Measurements from ENCODE around the gene BPIFB3. TPM values are rescaled to one million over a fixed set of nuclear protein-coding genes. Genes with fewer than 3 reads are reported as not detected.
"Not testable (repeated sequence)": the region's sequence is repeated elsewhere in the genome, so short reads cannot be mapped to it uniquely, and the experiment has no call there.

The BPIFB3 gene
- total RNA-seq, 2 donors from 2014 or later: not detected

DNA sequence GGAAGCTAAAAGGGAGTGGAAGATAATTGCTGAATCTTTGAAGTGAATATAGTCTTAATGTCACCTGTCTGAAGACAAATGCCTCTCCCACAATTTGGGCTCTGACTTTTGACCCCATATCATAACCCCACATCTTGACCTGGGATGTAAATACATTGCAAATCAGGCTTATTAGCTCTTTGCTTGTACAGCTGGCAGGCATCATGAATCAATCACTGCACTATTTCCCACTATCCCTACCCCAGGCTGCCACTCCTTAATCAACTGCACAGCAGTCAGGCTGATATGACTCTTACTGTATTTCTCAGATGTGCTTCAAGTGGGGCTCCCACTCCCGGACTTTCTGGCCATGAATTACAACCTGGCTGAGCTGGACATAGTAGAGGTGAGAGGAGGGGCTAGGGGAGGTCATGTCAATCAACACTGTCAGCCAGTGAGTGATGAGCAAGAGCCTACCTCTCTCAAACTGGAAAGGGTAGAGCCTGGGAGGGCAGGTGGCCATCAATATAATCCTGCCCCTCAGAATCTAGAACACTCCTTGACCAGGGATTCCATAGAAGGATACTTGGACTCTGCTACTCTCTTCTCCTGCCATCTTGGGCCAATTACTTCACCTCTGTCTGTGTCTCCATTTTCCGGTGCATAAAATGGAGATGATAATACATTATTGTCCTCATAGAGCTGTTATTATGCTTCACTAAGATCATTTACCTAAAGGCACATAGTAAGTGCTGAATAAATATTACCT, 10.5 kb upstream of the BPIFB3 start:
- no peak for ATAC-seq
- Histone ChIP-seq H3K9me3 (peaks cover 0 to 8% (median 0%) of the 10 kb centered on the region in 3 donors), H3K27me3 (no peaks in the 10 kb centered on the region), H3K27ac (no peak overlapping the region), H3K4me3 (no peak overlapping the region), H3K4me1 (no peaks in the 10 kb centered on the region), H3K36me3 (replicated peaks in 1 of 2; ENCODE audit: insufficient read depth in 1 of 2, low read depth in 2 of 2) (no peaks in the 10 kb centered on the region)
- TF ChIP-seq POLR2A (IDR thresholded peaks at IDR 0.05): no peak
- TF ChIP-seq, protein P1, sequence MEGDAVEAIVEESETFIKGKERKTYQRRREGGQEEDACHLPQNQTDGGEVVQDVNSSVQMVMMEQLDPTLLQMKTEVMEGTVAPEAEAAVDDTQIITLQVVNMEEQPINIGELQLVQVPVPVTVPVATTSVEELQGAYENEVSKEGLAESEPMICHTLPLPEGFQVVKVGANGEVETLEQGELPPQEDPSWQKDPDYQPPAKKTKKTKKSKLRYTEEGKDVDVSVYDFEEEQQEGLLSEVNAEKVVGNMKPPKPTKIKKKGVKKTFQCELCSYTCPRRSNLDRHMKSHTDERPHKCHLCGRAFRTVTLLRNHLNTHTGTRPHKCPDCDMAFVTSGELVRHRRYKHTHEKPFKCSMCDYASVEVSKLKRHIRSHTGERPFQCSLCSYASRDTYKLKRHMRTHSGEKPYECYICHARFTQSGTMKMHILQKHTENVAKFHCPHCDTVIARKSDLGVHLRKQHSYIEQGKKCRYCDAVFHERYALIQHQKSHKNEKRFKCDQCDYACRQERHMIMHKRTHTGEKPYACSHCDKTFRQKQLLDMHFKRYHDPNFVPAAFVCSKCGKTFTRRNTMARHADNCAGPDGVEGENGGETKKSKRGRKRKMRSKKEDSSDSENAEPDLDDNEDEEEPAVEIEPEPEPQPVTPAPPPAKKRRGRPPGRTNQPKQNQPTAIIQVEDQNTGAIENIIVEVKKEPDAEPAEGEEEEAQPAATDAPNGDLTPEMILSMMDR (IDR thresholded peaks at IDR 0.05): no peak
- intact Hi-C loops (cut with DNase I): no loop called here
- DNase-seq: no peak
- 63 to 65% methylated on average over 2 of the region's 2 CpGs for WGBS, 2 donors

DNA sequence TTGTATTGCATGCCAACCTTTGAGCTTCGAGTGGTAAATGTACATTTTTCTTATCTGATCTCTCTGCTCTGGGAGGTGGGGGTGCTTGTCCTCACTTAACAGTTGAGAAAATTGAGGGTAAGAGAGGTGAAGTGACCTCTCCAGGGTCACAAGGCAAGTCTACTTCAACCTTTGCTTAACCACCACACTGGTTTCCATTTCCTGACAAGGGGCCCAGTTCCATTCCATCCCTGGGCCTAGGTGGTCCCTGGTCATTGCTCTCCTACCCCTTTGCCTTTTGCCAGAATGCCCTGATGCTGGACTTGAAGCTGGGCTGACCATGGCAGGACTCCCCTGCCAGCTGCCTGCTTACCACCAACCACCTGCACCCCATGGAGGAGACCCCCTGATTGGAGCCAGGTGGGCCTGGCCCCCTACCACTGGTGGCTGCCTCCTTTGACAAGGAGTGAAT, 9.9 kb upstream of the BPIFB3 start:
- 14 to 19% methylated on average over 1 of the region's 1 CpG for WGBS, 2 donors
- intact Hi-C loops (cut with DNase I): no loop called here

GRCh38 chr20:33045129-33045721, 8.5 kb upstream of the BPIFB3 start:
- H3K27me3 ChIP-seq; H3K27ac ChIP-seq; H3K4me1 ChIP-seq; H3K36me3 ChIP-seq (replicated peaks in 1 of 2; ENCODE audit: insufficient read depth in 1 of 2, low read depth in 2 of 2); DNase-seq; H3K4me3 ChIP-seq; H3K9me3 ChIP-seq; ATAC-seq; intact Hi-C loops (cut with DNase I): not testable (repeated sequence)
- WGBS, 2 donors: 67 to 82% methylated on average over 15 of the region's 15 CpGs

More for the DNA sequence above, 9.9 kb upstream of the BPIFB3 start:
- no peaks in the 10 kb centered on the region for H3K4me1 ChIP-seq
- ATAC-seq (no peak), DNase-seq (no peak)
- H3K9me3 ChIP-seq: peaks cover 0 to 8% (median 0%) of the 10 kb centered on the region in 3 donors
- TF ChIP-seq, protein P1 (IDR thresholded peaks at IDR 0.05): no peak
- no peak for TF ChIP-seq POLR2A (IDR thresholded peaks at IDR 0.05)
- H3K36me3 ChIP-seq (replicated peaks in 1 of 2; ENCODE audit: insufficient read depth in 1 of 2, low read depth in 2 of 2): no peaks in the 10 kb centered on the region
- H3K27ac ChIP-seq: no peak overlapping the region
- H3K4me3 ChIP-seq: no peak overlapping the region
- no peaks in the 10 kb centered on the region for H3K27me3 ChIP-seq

- no peak overlapping the region for H3K27ac ChIP-seq
- no peaks in the 10 kb centered on the region for H3K36me3 ChIP-seq (replicated peaks in 1 of 2; ENCODE audit: insufficient read depth in 1 of 2, low read depth in 2 of 2)
- no peaks in the 10 kb centered on the region for H3K4me1 ChIP-seq
- 46 to 52% methylated on average over 3 of the region's 3 CpGs for WGBS, 2 donors
- DNase-seq (no peak), ATAC-seq (no peak)
- no peak overlapping the region for H3K4me3 ChIP-seq
- peaks cover 0 to 8% (median 0%) of the 10 kb centered on the region in 3 donors for H3K9me3 ChIP-seq
- intact Hi-C loops (cut with DNase I): no loop called here
- no peaks in the 10 kb centered on the region for H3K27me3 ChIP-seq
- no peak for TF ChIP-seq POLR2A (IDR thresholded peaks at IDR 0.05)
- TF ChIP-seq, protein P1 (IDR thresholded peaks at IDR 0.05): no peak
These were observed 7.3 kb upstream of the BPIFB3 start for GRCh38 chr20:33046412-33046811.

- Histone ChIP-seq H3K4me3 (no peak overlapping the region), H3K4me1 (no peaks in the 10 kb centered on the region), H3K9me3 (no peaks in the 10 kb centered on the region), H3K27ac (no peak overlapping the region), H3K27me3 (no peaks in the 10 kb centered on the region), H3K36me3 (replicated peaks in 1 of 2; ENCODE audit: insufficient read depth in 1 of 2, low read depth in 2 of 2) (no peaks in the 10 kb centered on the region)
- 54 to 59% methylated on average over 3 to 4 of the region's 4 CpGs for WGBS, 2 donors
- no peak for TF ChIP-seq POLR2A (IDR thresholded peaks at IDR 0.05)
- TF ChIP-seq, protein P1 (IDR thresholded peaks at IDR 0.05): no peak
- no peak for DNase-seq
- ATAC-seq: no peak
- intact Hi-C loops (cut with DNase I): no loop called here
These were observed 2.4 kb upstream of the BPIFB3 start for GRCh38 chr20:33051333-33051732.
